ENCODE results near the gene LARGE1.

DNA sequence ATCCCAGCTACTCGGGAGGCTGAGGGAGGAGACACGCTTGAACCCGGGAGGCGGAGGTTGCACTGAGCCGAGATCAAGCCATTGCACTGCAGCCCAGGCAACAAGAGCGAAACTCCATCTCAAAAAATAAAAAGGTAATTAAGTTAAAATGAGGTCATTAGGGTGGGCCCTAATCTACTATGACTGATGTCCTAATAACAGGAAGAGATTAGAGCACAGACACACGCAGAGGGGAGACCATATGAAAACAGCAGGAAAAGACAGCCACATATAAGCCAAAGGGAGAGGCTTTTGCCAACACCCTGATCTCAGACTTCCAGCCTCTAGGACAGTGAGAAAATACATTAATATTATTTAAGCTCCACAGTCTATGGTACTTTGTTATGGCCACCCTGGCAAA is 17.3 kb downstream of the LARGE1 start:
- no peak for TF ChIP-seq POLR2A (IDR thresholded peaks at IDR 0.05)
- TF ChIP-seq, protein P1, sequence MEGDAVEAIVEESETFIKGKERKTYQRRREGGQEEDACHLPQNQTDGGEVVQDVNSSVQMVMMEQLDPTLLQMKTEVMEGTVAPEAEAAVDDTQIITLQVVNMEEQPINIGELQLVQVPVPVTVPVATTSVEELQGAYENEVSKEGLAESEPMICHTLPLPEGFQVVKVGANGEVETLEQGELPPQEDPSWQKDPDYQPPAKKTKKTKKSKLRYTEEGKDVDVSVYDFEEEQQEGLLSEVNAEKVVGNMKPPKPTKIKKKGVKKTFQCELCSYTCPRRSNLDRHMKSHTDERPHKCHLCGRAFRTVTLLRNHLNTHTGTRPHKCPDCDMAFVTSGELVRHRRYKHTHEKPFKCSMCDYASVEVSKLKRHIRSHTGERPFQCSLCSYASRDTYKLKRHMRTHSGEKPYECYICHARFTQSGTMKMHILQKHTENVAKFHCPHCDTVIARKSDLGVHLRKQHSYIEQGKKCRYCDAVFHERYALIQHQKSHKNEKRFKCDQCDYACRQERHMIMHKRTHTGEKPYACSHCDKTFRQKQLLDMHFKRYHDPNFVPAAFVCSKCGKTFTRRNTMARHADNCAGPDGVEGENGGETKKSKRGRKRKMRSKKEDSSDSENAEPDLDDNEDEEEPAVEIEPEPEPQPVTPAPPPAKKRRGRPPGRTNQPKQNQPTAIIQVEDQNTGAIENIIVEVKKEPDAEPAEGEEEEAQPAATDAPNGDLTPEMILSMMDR (IDR thresholded peaks at IDR 0.05), result no peak
